Esophagus muscularis mucosa (tissue), 4 donors: Measurements from ENCODE around the gene FOXI2. TPM values are rescaled to one million over a fixed set of nuclear protein-coding genes. Genes with fewer than 3 reads are reported as not detected.

Experiments used
- DNase-seq: peaks from one replicate; pipeline ENCODE4 v3.0.0-alpha.2; 2017; ENCODE audit errors: extremely low spot score
- H3K27ac ChIP-seq, 4 donors: fragments of 200-600 bp; sonication (generic); replicated peaks in 1 of 4; 1 replicate in 3 of 4; 2 replicates in 1 of 4; pipeline ENCODE4 v1.5.1; 2016 to 2019; ENCODE audit warnings: mild to moderate bottlenecking in 1 of 4
- H3K27me3 ChIP-seq, 4 donors: fragments of 200-600 bp; sonication (generic); one replicate each; pipeline versions ENCODE4 v1.5.1 to v1.6.0; 2016 to 2019
- H3K36me3 ChIP-seq, 4 donors: fragments of 200-600 bp; sonication (generic); one replicate each; pipeline ENCODE4 v1.5.1; 2016 to 2019
- H3K4me1 ChIP-seq, 4 donors: fragments of 200-600 bp; sonication (generic); one replicate each; pipeline ENCODE4 v1.5.1; 2016 to 2019
- H3K4me3 ChIP-seq, 4 donors: fragments of 200-600 bp; sonication (generic); 1 replicate in 2 of 4; 2 replicates in 2 of 4; pipeline ENCODE4 v1.5.1; 2016 to 2019; ENCODE audit warnings: mild to moderate bottlenecking in 4 of 4, moderate library complexity in 1 of 4
- H3K9me3 ChIP-seq, 4 donors: fragments of 200-600 bp; sonication (generic); 1 replicate in 3 of 4; 2 replicates in 1 of 4; pipeline ENCODE4 v1.5.1; 2016 to 2019
- EP300 ChIP-seq: sonication (generic); formaldehyde crosslinking; IDR thresholded peaks from one replicate; pipeline ENCODE4 v1.6.1; 2017; ENCODE audit warnings: antibody characterized with exemption
- POLR2A ChIP-seq: fragments of 450-650 bp; IDR thresholded peaks from one replicate; pipeline ENCODE4 v1.6.1; 2017; ENCODE audit warnings: antibody characterized with exemption, moderate library complexity, mild to moderate bottlenecking, low read depth
- POLR2AphosphoS5 ChIP-seq, 2 donors: sonication (generic); formaldehyde crosslinking; IDR thresholded peaks; one replicate each; pipeline ENCODE4 v1.6.1; 2017; ENCODE audit warnings: antibody characterized with exemption in 2 of 2
- WGBS: methylation state at CpG from one replicate; pipeline ENCODE4 v1.1.5; 2018; 5-methylcytosine and 5-hydroxymethylcytosine counted together
- intact Hi-C: fragments of 100-400 bp; cut with DNase I; formaldehyde crosslinking; loops from one replicate; pipeline ENCODE4 v1.15.1; 2023
- total RNA-seq, 4 donors: library from RNA; depleted of rRNA; stranded (reverse); fragments of >200 nt; gene quantifications; one replicate each; pipeline versions ENCODE4 v1.1.0 to v1.2.1, GENCODE V29; 2016
- TF ChIP-seq, protein P1 (sequence below), 3 experiments: fragments of 200-600 bp in 2 of 3; fragments of 450-650 bp in 1 of 3; sonication (generic) in 2 of 3; IDR thresholded peaks; one replicate each; pipeline ENCODE4 v1.5.1; 2017 to 2019; ENCODE audit warnings: antibody characterized with exemption in 3 of 3, mild to moderate bottlenecking in 2 of 3, moderate library complexity in 1 of 3

FOXI2 gene
- total RNA-seq, 4 donors from 2014 or later = 0.13 to 0.42 (median 0.17) TPM

DNA sequence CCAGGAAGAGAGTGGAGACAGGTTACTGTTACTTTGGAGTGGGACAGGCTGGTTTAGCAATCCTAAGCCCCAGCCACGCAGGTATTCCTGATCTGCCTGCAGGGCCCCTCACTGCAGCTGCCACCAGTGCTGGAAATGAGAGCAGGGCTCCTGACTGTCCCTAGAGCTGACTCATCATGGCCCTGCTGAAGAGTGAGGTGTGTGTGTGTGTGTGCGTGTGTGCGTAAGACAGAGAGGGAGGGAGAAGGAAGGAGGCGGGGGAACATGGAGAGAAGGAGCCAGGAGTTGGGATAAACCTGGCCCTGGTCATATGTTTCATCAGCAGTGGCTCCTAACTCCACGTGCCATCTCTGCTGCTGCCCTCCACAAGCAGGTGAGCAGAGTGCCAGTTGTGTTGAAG lies 3.6 kb downstream of the FOXI2 start:
- Histone ChIP-seq H3K9me3 (no peaks in the 10 kb centered on the region), H3K4me1 (peaks cover 0 to 36% (median 28%) of the 10 kb centered on the region in 4 donors), H3K27ac (no peak overlapping the region), H3K36me3 (no peaks in the 10 kb centered on the region), H3K27me3 (peaks cover 0 to 63% (median 15%) of the 10 kb centered on the region in 4 donors), H3K4me3 (no peak overlapping the region)
- intact Hi-C loops = no loop called here
- no peak for DNase-seq
- no peak for TF ChIP-seq POLR2AphosphoS5 (IDR thresholded peaks at IDR 0.05)
- TF ChIP-seq, protein P1, sequence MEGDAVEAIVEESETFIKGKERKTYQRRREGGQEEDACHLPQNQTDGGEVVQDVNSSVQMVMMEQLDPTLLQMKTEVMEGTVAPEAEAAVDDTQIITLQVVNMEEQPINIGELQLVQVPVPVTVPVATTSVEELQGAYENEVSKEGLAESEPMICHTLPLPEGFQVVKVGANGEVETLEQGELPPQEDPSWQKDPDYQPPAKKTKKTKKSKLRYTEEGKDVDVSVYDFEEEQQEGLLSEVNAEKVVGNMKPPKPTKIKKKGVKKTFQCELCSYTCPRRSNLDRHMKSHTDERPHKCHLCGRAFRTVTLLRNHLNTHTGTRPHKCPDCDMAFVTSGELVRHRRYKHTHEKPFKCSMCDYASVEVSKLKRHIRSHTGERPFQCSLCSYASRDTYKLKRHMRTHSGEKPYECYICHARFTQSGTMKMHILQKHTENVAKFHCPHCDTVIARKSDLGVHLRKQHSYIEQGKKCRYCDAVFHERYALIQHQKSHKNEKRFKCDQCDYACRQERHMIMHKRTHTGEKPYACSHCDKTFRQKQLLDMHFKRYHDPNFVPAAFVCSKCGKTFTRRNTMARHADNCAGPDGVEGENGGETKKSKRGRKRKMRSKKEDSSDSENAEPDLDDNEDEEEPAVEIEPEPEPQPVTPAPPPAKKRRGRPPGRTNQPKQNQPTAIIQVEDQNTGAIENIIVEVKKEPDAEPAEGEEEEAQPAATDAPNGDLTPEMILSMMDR (IDR thresholded peaks at IDR 0.05) = no peak
- no peak for TF ChIP-seq POLR2A
- no peak for TF ChIP-seq EP300
- WGBS = 83% methylated on average over 5 of the region's 5 CpGs

DNA sequence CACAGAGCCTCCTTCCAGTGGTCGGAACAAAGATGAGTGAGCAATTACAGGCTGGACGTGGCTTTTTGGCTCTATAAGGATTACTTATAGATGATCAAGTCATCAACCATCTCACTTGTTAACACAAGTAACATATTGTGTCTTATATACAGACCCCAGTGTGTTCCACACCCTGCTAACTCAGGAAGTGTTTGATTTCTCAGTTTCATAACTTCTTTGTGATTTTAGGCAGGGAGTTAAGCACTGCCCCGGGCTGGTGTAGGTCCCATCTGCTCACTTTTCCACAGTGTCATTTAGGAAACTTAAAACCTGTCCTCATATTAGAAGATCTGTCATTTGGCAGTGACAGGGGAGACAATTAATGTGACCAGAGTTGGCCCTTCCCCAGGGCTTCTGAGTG lies 6.2 kb downstream of the FOXI2 start:
- no peak overlapping the region for H3K4me3 ChIP-seq
- no peak for TF ChIP-seq POLR2A
- TF ChIP-seq POLR2AphosphoS5 (IDR thresholded peaks at IDR 0.05) = no peak
- TF ChIP-seq EP300 = no peak
- TF ChIP-seq, protein P1 (IDR thresholded peaks at IDR 0.05) = no peak
- peaks cover 0 to 10% (median 9%) of the 10 kb centered on the region in 4 donors for H3K4me1 ChIP-seq
- no peaks in the 10 kb centered on the region for H3K9me3 ChIP-seq
- peaks cover 0 to 38% (median 6%) of the 10 kb centered on the region in 4 donors for H3K27me3 ChIP-seq
- H3K27ac ChIP-seq = no peak overlapping the region
- H3K36me3 ChIP-seq = no peaks in the 10 kb centered on the region
- intact Hi-C loops = no loop called here
- WGBS = 55% methylated on average over 3 of the region's 3 CpGs
- DNase-seq = no peak

DNA sequence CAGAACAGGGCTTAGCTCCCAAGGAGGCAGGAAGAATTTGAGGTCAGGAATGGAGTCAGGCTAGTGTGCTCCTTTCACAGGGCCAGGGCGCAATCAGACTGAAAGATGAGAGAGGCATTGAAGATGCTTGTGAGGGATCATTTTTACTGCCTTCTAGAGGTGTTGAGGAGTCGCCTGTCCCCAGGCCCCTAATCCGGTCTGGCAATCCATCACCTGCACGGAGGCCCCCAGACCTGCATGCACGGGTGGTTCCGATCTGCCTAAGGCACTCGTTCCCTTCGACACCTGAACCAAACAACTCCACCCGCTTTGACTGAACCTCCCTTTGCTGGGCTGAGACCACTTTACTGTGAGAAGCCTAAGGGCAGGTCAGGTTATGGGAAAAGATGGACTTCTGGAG lies 8.0 kb downstream of the FOXI2 start:
- WGBS = 54% methylated on average over 9 of the region's 9 CpGs
- no peak for DNase-seq
- Histone ChIP-seq H3K36me3 (no peaks in the 10 kb centered on the region), H3K4me1 (no peaks in the 10 kb centered on the region), H3K9me3 (peaks cover 0 to 8% (median 5%) of the 10 kb centered on the region in 4 donors), H3K27me3 (peaks cover 0 to 25% (median 0%) of the 10 kb centered on the region in 4 donors), H3K4me3 (no peak overlapping the region), H3K27ac (no peak overlapping the region)
- TF ChIP-seq, protein P1 (IDR thresholded peaks at IDR 0.05) = no peak
- TF ChIP-seq POLR2AphosphoS5 (IDR thresholded peaks at IDR 0.05) (no peak), POLR2A (no peak), EP300 (no peak)
- intact Hi-C loops = no loop called here

DNA sequence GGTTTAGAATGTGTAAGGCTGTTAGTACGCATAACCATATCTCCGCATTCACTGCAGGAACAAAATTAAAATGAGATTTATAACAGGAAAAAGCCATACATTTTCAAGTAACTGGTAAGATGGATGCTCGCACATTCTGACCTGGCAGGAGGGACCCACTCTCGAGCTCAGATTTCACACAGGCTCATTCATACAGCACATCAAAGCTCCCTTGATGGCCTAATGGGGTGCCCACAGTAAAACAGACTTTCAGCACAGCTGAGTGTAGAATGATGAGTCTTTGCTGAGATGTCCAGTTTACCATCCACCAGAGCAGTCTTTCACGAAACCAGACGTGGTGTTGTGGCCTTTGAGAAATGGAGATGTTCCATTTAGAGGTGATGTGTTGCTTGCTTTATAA lies 8.9 kb downstream of the FOXI2 start:
- Histone ChIP-seq H3K27ac (no peak overlapping the region), H3K27me3 (peaks cover 0 to 22% (median 0%) of the 10 kb centered on the region in 4 donors), H3K36me3 (no peaks in the 10 kb centered on the region), H3K4me3 (no peak overlapping the region), H3K9me3 (peaks cover 0 to 8% (median 5%) of the 10 kb centered on the region in 4 donors), H3K4me1 (no peaks in the 10 kb centered on the region)
- WGBS = 51% methylated on average over 6 of the region's 6 CpGs
- no peak for TF ChIP-seq EP300
- TF ChIP-seq POLR2A = no peak
- TF ChIP-seq, protein P1 (IDR thresholded peaks at IDR 0.05) = no peak
- TF ChIP-seq POLR2AphosphoS5 (IDR thresholded peaks at IDR 0.05) = no peak
- intact Hi-C loops = no loop called here
- no peak for DNase-seq

DNA sequence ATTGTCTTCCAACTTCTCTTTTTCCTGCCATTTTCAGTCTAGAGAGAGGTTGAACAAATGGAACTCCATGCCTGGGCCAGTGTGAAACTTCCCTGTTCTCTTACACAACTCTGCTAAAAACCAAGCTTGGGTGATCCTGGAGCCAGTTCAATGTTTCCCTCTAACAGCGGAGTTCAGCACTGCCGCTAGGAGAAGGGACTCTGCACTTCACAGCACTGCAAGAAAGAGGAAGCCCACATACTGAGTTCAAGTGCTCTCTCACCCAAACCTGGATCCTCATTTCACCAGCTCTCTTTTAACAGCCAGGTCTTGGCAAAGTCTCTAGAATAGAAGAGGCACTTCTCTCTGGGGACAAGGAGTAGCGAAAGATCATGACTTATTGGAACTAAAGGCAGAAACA lies 18.8 kb downstream of the FOXI2 start:
- no peak overlapping the region for H3K4me3 ChIP-seq
- H3K36me3 ChIP-seq = no peaks in the 10 kb centered on the region
- H3K9me3 ChIP-seq = no peaks in the 10 kb centered on the region
- WGBS = 49% methylated on average over 3 of the region's 3 CpGs
- DNase-seq = no peak
- intact Hi-C loops = no loop called here
- no peaks in the 10 kb centered on the region for H3K27me3 ChIP-seq
- H3K27ac ChIP-seq = no peak overlapping the region
- TF ChIP-seq POLR2AphosphoS5 (IDR thresholded peaks at IDR 0.05) = no peak
- TF ChIP-seq, protein P1 (IDR thresholded peaks at IDR 0.05) = no peak
- TF ChIP-seq EP300 = no peak
- no peak for TF ChIP-seq POLR2A
- no peaks in the 10 kb centered on the region for H3K4me1 ChIP-seq
